GM19025 (cell line): ENCODE results near the gene HOXA6.

Experiments used
- ATAC-seq: cut with Tn5 transposase; IDR thresholded peaks from one replicate; pipeline ENCODE4 v1.9.1; 2021; ENCODE audit warnings: mild to moderate bottlenecking, low read depth, moderate library complexity; ENCODE audit not compliant: unreplicated experiment

Gene HOXA6

GRCh38 chr7:27163288-27164044, 15.9 kb upstream of the HOXA6 start:
- ATAC-seq: no peak

DNA sequence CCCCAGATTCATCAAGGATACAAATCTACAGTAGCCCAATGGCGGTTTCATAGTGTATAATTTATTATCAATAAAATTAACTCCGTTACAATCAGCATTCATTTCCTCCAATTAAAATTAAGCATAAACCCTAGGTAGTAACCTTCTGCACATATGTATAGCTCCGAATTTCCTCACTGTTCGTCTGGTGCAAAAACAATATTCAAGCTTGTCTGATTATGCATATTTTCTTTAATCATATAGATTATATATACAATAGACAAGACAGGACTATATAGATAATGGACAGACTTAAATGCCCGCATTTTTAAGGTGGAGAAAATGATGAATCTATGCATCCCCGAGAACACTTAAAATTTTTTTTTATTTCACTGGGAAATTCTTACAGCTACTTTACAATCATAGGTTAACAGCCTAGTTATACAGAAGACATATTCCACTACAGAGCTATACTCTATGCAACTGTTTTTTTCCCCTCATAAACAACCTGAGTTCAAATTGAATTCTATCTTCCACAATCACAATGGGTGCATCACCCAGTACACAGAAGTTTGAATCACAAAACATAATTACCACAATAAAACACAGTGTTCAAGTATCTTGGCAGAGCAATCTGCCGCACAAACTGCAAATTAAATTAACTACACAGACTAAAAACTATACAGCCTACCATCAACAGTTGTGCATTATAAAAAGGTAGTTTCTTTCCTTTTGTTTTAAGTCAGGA, 15.2 kb upstream of the HOXA6 start:
- ATAC-seq: no peak

DNA sequence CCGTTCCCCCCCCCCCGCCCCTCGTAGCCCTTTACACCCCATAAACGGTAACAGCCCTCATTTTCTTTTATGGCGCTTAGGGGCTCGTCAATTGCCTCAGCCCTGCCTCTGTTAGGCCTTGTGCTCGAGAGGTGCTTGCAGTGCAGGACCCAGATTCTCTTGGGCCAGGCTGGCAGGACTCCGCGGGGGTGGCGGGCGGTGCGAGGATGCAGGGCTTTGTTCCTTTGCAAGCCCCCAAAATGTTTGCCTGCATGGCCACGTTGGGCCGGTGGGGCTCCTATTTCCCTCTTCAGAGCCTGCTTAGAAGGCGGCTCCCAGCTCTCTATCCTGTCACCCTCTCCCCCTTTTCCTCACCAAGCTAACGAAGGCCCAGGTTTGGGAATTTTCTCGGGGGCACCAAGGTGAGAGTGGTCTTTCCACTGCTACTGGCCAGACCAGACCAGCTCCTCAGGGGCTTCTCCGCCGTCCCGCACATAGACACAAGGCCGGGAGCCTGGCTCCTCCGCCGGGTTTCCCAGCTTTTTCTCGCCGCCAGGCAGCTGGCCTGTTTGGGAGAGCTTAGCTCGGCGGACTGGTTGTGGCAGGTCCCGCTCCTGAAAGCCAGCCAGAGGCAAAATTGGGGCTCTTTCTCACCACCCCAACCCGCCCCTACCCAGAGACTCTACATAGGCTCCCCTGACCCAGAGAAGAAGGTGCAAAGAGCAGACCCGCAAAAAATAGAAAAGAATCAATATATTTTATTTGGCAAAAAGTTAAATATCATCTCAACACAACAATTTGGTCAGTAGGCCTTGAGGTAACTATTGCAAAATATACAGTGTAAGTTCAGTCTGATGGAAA, 14.4 kb upstream of the HOXA6 start:
- no peak for ATAC-seq

DNA sequence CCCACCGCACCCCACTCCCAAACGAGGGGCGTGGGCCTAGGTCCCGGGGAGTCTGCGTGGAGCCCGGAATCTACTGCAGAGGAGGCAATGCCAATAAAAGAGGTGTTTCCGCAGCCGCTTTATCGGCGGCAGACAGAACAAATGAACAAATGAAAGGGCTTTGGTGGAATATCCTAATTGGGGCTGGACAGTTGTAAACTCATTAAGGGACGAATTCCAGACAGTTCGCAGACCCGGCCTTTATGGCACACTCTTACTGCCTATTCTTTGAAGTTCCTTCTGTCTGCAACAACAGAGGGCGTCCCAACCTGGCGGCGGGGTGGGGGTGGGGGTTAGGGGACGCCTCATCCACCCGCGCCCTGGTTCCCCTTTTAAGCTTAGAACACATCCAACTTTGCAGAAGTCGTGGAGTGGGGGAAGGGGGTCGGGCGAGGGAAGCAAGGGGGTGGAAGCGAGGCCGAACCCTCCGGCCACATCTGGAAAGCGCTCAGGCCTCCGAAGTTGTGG, 13.7 kb upstream of the HOXA6 start:
- ATAC-seq: no peak

GRCh38 chr7:27160546-27161213, 13.1 kb upstream of the HOXA6 start:
- peak; percentile 44 for ATAC-seq

DNA sequence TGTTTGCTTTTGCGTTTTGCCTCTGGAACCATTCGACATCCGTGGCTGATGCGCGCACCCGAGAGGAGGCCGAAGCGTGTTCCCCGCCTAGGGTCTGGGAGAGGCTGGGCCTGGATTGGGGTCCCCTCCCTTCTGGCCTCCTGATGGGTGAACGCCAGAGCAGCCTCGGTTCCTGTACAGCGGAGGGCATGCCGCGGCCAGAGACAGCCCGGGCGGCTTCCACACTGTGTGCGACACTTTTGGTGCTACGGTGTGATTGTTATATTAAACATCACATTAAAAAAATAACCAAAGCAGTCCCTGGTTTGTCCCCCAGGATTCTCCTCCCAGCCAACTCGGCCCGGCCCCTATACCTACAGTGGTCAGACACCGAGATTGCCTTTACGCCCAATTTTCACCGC, 12.6 kb upstream of the HOXA6 start:
- no peak for ATAC-seq

DNA sequence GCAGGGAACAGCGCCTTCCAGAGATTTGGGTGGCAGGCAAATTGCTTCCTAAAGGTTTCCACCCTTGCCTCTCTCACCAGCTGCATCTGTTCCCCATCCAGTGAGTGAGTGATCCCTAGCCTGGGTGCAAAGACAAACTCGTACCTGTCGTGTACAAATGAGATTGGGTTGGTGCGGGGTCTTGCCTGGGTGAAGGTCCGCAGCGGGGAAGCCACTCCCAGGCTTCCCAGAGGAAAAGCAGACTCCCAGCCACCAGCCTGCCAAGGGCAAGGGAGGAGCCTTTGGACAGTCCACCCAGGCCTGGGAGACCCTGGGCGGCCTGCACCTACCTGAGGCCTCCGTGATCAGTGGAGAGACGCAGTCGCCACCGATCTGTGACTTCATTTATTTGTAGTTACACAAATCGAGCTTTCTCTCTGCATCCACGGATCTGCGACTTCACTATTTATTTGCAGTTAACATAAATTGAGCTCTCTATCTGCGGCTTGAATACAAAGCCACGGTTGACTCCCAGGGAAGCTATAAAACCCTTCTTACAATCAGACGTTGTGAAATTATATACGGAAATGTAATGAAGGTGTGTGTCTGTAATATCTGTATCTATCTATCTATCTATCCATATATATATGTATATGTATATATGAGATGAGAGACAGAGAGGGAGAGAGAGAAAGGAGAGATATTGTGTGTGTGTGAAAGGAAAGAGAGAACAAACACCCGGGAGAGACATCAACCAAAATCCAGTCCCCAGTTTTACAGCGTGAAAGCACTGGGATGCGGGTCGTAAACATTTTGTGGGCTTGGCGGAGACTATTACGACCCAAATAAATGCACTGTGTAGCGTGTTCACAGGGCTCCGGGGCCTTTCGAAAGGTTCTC, 11.9 kb upstream of the HOXA6 start:
- ATAC-seq: no peak

- no peak for ATAC-seq
These were observed 11.1 kb upstream of the HOXA6 start for GRCh38 chr7:27158436-27159265.

DNA sequence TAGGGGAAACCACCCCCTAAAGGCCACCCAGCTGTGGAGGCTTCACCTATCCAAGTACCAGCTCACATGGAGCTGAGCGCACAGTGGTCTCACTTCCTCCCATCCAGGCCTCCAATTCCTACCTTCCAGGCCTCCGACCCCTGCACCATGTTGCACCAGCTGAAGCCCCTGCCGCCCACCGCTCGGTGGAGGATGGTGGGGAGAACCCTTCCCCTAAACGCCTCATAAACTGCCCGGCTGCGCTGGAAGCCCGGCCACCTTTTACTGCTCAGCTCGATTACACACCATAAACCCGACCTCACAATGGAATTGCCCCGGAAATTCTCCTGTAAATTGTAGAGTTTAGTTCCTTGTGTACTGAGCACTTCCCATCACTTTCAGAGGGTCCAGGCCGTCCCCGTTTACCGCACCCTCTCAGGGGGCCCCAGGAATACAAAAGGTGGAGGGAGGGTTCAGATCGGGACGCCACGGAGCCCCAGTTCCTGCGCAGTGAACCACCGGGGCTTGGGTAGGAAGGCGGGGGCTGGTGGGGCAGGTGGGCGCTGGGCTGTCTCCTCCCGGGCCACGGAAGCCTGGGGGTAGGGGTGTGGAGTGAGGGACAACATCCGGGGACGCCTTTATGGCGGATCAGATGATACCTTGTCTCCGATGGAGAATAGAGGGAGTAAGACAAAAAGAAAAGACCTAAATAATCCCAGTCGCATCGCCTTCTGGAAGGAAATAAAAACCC, 10.3 kb upstream of the HOXA6 start:
- no peak for ATAC-seq

GRCh38 chr7:27156916-27157701, 9.5 kb upstream of the HOXA6 start:
- ATAC-seq: no peak

DNA sequence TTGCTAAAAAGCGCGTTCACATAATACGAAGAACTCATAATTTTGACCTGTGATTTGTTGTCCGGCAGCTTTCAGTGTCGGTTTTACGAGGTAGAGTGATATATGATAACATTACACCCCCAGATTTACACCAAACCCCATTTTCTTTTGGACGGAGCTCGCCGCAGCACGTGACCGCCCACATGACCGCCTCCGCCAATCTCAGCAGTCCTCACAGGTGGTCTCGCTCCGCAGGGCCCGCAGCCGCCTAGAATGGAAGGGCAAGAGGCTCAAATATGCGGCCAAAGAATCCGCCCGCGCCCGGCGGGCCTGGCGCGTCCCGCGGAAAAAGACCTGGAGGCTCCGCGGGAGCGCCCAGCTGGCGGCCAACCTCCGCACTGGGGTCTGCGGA, 8.9 kb upstream of the HOXA6 start, which contains the start of gene HOXA7:
Gene HOXA7, minus strand, starts transcription at position 168 of the 391 bp plus-strand sequence. Its CDS starts 130 bp downstream, at position 38.
- no peak for ATAC-seq

GRCh38 chr7:27155816-27156507, 8.4 kb upstream of the HOXA6 start:
- ATAC-seq: no peak

DNA sequence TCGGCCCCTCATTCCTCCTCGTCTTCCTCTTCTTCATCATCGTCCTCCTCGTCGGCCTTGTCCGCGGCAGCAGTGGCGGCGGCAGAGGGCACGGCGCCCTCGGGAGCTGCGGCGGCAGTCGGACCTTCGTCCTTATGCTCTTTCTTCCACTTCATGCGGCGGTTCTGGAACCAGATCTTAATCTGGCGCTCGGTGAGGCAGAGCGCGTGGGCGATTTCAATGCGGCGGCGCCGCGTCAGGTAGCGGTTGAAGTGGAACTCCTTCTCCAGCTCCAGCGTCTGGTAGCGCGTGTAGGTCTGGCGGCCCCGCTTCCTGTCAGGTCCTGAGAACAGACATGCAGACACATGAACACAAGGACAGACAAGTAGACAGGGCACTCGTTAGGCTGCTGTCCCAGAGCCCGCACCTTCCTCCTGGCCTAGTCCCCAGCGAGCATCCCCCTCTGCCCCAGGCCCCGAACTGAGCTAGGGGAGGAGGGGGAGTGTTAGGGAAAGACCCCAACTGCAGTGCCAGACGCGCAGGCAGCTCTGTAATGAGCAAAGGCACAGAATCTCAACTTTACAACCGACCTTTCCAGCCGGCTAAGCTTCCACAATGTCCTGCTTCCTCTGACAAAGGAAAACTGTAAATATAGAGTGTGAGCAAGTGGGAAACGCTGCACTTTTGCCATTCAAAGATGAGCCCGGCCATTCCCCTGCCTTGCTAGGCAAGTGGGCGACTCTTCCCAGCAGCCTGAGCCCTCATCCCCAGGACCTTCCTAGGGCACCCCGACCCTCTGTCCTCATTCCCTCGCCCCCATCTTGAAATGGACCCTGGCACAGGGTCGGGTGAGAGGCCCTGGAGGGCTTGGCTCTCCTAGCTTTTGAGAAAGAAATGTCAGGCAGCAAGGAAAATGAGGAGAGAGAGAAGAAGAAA, 7.6 kb upstream of the HOXA6 start:
- no peak for ATAC-seq

DNA sequence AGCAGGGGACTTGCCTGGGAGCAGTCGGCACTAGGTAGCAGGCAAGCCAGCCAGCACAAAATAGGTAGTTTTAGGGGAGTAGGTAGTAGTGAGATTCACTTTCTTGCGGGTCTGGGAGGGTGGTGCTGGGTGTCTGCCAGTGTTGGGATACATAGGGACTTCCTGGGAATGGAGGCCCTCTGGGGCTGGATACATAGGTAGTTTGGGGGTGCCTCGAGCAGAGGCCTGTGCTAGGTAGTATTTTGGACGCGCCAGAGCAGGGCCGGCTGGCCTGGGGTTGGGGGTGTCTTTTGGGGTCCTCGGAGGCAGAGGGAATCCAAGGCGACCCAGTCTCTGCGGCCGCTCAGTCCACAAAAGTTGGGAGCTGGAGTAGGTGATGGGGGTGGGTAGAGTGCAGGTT, 6.8 kb upstream of the HOXA6 start:
- no peak for ATAC-seq

DNA sequence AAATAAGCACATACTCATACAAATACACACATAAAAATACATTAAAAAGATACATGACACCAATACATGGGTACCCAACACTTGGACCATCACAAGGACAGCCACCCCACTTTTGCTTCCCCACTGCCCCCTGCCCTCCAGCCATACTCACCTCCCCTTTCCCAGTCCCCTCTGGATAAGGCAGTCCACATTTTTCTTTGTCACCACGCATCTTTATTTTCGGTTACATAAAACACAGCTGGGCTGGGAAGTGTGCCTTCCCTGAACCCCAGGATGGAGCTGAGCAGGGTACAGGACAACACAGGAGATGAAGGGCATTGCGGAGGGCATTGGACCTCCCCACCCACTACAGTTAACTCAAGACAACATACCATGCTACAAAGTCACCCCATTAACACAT, 6.0 kb upstream of the HOXA6 start:
- no peak for ATAC-seq
